GM20000 (cell line): Measurements from ENCODE around the gene CRYGB.

ENCODE experiments used
- DNase-seq: peaks from one replicate; pipeline ENCODE4 v3.0.0; 2012; ENCODE audit warnings: low spot score
- TF ChIP-seq, protein P1 (sequence below): IDR thresholded peaks from 2 replicates; pipeline ENCODE4 v1.5.1; 2012; ENCODE audit warnings: mild to moderate bottlenecking, control low read depth; ENCODE audit errors: extremely low read depth, missing control alignments

Gene CRYGB, protein sequence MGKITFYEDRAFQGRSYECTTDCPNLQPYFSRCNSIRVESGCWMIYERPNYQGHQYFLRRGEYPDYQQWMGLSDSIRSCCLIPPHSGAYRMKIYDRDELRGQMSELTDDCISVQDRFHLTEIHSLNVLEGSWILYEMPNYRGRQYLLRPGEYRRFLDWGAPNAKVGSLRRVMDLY

GRCh38 chr2:208146006-208146405 lies at the start of gene CRYGB:
Gene CRYGB, minus strand, starts transcription at chr2:208146158. Its CDS starts 38 bp downstream, at chr2:208146120.
- TF ChIP-seq, protein P1, sequence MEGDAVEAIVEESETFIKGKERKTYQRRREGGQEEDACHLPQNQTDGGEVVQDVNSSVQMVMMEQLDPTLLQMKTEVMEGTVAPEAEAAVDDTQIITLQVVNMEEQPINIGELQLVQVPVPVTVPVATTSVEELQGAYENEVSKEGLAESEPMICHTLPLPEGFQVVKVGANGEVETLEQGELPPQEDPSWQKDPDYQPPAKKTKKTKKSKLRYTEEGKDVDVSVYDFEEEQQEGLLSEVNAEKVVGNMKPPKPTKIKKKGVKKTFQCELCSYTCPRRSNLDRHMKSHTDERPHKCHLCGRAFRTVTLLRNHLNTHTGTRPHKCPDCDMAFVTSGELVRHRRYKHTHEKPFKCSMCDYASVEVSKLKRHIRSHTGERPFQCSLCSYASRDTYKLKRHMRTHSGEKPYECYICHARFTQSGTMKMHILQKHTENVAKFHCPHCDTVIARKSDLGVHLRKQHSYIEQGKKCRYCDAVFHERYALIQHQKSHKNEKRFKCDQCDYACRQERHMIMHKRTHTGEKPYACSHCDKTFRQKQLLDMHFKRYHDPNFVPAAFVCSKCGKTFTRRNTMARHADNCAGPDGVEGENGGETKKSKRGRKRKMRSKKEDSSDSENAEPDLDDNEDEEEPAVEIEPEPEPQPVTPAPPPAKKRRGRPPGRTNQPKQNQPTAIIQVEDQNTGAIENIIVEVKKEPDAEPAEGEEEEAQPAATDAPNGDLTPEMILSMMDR = no peak
- no peak for DNase-seq

- TF ChIP-seq, protein P1 = no peak
- DNase-seq = no peak
These were observed 49.6 kb upstream of the CRYGB start for GRCh38 chr2:208195531-208195930.

DNA sequence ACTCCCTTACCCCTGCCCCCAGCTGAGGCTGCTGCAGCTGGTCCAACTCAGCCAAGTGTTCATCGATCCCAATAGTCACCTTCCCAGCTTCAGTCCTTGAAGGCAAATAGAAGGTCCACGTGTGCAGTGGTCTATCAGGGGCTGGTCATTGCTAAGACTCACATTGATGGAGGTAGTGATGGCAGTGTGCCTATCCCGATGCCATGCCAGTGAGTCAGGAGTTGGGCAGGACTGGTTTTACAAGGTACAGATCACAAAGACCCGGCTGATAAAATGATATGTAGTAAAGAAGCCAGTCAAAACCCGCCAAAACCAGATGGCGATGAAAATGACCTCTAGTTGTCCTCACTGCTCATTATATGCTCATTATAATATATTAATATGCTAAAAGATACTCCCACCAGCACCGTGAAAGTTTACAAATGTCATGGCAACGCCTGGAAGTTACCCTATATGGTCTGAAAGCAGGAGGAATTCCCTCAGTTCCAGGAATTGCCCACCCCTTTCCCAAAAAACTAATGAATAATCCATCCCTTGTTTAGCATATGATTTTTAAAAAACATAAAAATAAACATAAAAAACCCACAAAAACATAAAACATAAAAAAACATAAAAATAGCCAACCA lies 46.8 kb upstream of the CRYGB start:
- TF ChIP-seq, protein P1 = no peak
- no peak for DNase-seq

GRCh38 chr2:208189810-208190503 lies 44.0 kb upstream of the CRYGB start, which contains the start of gene C2orf80:
Gene C2orf80, minus strand, starts transcription at chr2:208190030. Its CDS starts 3,044 bp downstream, at chr2:208186986.
- TF ChIP-seq, protein P1 = no peak
- no peak for DNase-seq

DNA sequence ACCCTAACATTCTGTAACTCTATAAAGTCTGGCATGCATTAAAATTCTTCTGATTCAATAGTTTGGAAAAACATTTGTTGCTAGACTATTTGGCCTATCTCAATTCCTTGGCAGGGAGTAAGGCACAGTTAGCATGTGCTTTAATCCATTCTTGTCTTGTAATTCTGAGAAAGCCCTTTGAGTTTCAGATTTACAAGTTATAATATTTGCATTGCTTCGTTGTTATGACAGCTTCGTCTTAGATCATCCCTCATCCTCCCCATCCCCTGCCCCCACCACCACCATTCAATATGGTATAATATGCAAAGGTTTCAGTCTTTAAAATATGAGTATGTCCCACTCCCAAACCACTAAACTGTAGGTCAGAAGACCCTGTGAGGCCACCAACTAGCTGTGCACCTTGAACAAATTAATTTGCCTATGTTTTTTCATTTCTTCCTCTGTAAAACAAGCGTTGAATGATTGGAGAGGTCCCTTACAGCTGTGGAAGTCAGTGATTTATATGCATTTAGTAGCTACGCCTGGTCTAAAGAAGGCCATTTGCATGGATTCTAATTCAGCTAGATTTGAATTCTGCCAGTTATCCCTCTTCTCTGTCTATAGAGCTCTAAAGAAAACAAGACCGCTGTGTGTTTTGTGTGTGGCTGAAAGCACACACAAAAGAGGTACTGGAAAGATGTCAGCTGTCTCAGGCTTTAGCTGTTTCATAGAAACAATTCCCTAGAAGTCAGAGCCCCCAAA lies 43.3 kb upstream of the CRYGB start:
- TF ChIP-seq, protein P1 = no peak
- DNase-seq = no peak

DNA sequence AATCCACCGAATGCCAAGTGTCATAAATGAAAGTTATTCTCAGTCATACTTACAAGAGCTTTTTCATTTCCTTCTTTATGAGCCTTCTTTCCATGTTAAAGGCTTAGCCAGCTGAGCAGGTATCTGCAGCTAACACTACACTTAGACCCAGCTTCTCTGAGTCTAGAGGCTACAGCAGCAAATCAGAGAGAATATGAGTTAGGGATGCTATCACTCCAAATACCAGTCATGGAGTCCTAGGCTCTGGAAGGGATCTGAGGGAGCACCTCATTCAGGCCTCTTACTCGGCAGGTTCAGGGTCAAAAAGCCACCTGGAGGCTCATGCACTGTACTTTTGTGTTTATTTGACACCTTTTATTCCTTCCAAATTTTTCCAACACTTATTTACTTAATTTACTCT lies 40.9 kb upstream of the CRYGB start:
- TF ChIP-seq, protein P1 = no peak
- no peak for DNase-seq
